Measurements from ENCODE around the gene TRAPPC6A.
"Not testable (repeated sequence)": the region's sequence is repeated elsewhere in the genome, so short reads cannot be mapped to it uniquely, and the experiment has no call there.

The TRAPPC6A gene

DNA sequence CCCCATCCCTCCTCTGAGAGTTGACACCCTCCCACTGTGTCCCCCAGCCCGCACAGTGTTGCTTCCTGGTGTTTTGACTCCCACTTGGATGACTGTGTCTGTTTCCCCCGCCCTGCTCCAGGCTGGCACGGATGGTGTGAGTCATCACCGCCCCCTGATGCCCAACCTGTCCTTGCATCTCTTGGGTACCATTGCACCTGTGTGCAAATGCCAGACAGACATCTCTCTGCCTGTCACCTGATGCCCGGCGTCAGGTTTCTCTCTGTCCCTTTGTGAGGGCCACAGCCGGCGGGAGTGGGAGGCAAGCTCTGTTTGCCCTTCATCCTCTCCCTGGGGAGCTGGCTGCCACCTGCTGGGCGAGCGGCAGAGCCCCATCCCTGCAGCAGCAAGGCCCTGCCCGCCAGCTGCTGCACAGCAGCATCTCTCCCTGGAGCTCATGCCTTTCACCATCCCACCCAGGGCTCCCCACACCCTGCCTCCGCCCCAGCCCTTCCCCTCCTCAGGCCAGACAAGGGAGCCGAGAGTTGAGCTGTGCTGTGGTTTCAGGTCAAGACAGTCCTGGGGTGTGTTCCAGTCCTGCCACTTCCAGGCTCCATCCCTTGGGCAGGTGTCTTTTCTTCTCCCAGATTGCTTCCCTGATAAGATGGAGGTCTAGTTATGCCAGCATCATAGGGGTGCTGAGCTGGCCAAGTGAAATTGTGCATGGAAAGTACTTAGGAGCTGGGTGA is 47.0 kb downstream of the TRAPPC6A start:
- DNase-seq (ENCODE audit: low read depth) = no peak

GRCh38 chr19:45130236-45130635 is 47.8 kb downstream of the TRAPPC6A start:
- no peak for DNase-seq (ENCODE audit: low read depth)

DNA sequence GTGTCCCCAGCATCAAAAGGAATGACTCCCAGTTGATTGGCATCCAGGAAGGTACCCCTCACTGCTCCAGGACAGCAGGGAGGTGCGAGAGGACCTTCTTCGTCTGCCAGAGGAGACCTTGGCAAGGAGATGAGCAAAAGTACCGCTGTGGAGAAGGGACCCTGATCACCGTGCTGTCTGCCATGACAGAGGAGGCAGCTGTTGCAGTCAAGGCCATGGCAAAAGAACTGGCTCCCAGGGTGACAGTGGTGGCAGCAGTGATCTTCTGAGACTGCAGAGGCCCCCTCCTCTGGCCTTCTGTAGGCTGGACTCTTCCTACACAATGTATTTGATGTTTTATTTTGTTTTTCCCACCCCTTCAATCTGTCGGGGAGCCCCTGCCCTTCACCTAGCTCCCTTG is 49.2 kb downstream of the TRAPPC6A start:
- no peak for DNase-seq (ENCODE audit: low read depth)

DNA sequence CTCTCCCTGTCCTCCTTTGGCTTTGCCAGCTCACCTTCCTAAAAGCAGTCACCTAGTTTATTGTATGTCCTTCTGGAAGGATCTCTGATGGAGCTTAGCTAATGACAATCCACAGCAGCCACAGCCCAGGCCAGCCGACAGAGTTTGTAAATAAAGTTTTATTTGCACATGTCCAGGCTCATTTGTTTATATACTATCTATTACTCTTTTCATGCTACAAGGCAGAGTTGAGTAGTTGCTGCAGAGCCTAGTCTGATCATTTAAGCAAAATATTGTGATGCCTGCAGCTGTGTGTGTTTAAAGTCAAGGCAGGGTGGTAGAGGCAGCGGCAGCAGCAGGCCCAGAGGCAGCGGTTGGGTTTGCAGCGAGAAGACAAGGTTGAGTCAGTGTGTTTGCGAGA is 49.9 kb downstream of the TRAPPC6A start:
- DNase-seq (ENCODE audit: low read depth) = no peak

- no peak for DNase-seq (ENCODE audit: low read depth)
Measured at GRCh38 chr19:45126654-45127053, 51.4 kb downstream of the TRAPPC6A start.

- peak; percentile 10 for DNase-seq (ENCODE audit: low read depth)
Measured at GRCh38 chr19:45125975-45126493, 52.0 kb downstream of the TRAPPC6A start.

GRCh38 chr19:45125360-45125759 is 52.7 kb downstream of the TRAPPC6A start:
- no peak for DNase-seq (ENCODE audit: low read depth)

DNA sequence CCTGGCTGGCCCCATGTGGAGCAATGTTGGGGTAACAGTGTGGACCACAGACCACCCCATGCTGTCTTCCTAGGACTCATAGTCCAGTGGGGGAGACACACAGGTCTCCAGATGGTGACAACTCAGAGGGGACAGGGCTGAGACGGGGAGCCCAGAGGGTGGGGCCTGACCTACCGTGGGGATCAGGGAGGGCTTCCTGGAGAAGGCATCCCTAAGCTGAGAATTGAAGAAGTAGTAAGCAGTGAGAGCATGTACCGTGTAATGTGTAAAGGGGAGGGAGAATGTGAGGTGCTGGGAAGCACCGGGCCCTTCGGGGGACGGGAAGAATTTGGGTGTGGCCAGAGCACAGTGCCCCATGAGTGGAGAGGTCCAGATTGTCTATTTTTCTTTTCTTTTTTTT is 54.0 kb downstream of the TRAPPC6A start:
- DNase-seq (ENCODE audit: low read depth) = no peak

DNA sequence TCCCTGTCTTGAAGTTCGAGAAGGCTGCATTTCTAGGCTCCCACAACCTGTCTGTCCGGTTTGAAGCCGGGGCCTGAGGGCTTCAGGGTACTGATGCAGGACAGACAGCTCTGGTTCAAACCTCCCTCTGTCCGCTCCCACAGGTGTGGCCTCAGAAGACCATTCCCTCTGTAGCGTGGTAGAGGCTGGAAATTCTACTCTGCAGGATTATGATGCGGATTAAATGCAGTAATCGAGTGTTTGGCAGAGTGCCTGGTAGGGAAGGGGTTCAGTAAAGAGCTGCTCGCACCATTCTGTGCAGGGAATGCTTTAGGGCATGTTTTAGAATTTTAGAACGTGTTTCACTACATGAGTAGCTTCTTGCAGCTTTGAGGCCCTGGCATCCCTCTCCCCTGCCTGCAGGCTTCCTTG is 54.6 kb downstream of the TRAPPC6A start:
- no peak for DNase-seq (ENCODE audit: low read depth)

GRCh38 chr19:45122832-45123231 is 55.2 kb downstream of the TRAPPC6A start:
- no peak for DNase-seq (ENCODE audit: low read depth)

GRCh38 chr19:45121827-45122345 is 56.2 kb downstream of the TRAPPC6A start:
- no peak for DNase-seq (ENCODE audit: low read depth)

DNA sequence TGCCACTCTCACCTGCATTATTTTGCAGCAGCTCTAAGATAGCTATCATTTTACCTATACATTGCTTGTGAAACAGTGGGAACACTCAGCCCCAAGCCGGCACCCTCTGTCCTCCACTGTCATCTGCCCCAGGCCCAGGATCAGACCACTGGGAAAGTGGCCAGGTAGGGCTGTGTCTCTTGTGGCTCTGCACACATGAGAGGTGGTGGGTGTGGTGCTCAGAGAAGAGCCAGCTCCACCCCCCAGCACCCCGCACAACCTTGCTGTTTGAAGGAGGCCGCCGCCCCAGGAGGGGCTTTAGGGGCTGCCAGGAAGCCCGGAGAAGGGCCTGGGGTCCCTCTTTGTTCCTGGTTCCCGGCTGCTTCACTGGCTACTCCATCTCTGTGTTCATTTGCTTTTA is 58.5 kb downstream of the TRAPPC6A start:
- DNase-seq (ENCODE audit: low read depth) = no peak

DNA sequence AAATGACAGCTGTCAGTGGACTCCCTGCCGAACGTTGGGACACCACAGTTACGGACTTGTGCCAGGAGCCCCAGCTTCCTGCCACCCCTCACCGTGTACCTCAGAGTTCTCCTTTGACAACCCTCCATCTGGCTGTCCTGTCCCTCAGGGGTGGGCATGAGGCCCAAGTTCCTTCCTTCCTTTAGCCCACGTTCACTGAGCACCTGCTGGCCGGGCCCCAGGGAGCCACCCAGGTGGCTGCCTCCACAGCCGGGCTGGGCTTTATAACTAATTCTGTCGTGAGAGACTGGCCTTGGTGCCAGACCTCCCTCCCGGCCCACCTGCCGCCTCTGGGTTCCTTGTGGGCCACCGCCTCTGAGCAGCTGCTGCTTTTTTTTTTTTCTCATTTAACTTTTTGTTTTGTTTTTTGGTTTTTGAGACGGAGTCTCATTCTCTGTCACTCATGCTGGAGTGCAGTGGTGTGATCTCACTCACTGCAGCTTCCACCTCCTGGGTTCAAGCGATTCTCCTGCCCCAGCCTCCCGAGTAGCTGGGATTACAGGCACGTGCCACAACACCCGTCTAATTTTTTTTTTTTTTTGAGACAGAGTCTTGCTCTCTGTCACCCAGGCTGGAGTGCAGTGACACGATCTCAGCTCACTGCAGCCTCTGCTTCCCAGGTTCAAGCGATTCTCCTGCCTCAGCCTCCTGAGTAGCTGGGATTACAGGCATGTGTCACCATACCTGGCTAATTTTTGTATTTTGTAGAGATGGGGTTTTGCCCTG is 59.3 kb downstream of the TRAPPC6A start:
- not testable (repeated sequence) for DNase-seq (ENCODE audit: low read depth)

- no peak for DNase-seq (ENCODE audit: low read depth)
Measured at GRCh38 chr19:45118106-45118505, 59.9 kb downstream of the TRAPPC6A start.

GRCh38 chr19:45117671-45118070 is 60.4 kb downstream of the TRAPPC6A start:
- DNase-seq (ENCODE audit: low read depth) = no peak

DNA sequence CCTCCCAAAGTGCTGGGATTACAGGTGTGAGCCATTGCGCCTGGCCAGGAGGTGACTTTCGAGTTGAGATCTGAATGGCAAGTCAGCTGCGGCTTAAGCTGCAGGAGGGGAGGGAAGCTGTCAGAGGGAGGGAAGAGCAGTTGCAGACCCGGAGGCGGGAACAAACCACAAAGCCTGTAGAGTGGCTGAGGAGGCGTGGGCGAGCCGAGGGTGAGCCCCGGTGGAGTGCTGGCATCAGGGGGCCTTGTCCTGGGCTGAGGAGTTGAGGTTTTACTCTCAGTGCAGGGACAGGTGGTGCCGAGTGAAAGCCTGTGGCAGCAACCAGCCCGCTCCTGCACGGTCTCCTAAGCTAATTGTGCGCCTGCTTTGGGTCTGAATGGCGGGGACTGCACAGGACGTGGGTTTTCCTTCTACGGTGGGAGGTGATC is 60.9 kb downstream of the TRAPPC6A start:
- no peak for DNase-seq (ENCODE audit: low read depth)

DNA sequence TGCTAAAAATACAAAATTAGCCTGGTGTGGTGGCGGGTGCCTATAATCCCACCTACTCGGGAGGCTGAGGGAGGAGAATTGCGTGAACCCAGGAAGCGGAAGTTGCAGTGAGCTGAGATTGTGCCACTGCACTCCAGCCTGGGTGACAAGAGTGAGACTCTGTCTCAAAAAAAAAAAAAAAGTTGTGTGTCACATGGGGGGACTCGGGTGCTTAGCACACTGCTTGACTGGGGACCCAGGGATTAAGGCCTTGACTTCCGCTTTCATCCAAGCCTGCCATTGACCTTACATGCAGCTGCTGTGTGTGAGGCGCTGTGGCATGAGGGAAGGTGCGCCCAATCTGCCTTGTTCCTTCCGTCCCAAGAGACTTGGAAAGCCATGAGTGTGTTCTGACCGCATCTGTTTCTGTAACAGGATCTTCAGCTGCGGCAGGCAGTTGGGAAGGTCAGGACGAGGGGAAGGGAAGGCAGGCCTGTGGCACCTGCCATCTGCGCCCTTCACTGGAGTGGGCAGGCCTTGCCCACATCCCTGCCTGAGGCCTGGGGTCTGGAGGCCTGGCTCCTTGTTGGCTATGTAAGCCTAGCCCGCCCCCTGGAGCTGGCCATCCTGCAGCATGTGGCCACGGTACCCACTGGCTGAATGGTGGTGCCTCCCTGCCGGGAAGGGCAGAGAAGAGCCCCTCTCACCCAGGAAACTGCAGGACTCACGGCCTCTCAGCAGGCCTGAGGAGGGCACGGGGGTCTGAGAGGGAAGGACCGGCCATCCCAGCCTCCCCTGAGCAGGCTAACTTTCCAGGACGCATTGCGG is 62.0 kb downstream of the TRAPPC6A start:
- no peak for DNase-seq (ENCODE audit: low read depth)

GRCh38 chr19:45114116-45114515 is 63.9 kb downstream of the TRAPPC6A start:
- no peak for DNase-seq (ENCODE audit: low read depth)

DNA sequence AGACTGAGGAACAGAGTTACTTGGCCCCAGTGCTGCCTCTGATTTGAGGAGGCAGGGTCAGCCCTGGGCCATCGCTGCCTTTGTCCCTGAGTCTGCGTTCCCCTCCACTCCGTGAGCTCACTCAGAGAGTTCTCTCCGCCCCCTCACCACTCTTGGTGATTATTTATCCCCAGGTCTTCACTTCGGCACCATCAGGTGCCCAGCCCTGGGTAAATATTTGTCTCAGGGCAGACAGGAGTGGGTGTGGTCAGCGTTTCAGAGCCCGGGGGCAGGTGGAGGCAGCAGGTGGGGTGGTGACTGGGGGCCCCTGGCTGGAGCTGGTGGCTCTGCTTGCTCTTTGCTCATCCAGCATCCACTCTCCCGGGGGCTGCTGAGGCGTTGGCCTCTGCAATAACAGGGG is 64.4 kb downstream of the TRAPPC6A start:
- DNase-seq (ENCODE audit: low read depth) = no peak

Data from T-helper 22 cell (primary cell).